ENCODE data around the gene ANKRD9. TPM values are rescaled to one million over a fixed set of nuclear protein-coding genes. Genes with fewer than 3 reads are reported as not detected.

Gene ANKRD9
- total RNA-seq, 1 experiment from 2014 or later = 29.8 TPM

GRCh38 chr14:102506626-102506925, 3.0 kb downstream of the ANKRD9 start:
- Histone ChIP-seq H4K20me1 (ENCODE audit: control insufficient read depth, insufficient read depth, insufficient read length) (peaks cover 2% of the 10 kb centered on the region), H3K9me3 (ENCODE audit: control insufficient read depth, low read depth, low read length) (no peaks in the 10 kb centered on the region), H2BK120ac (ENCODE audit: low read depth, low read length, poor library complexity, severe bottlenecking) (no peak overlapping the region), H2AFZ (ENCODE audit: low read length) (no peak overlapping the region), H3K23me2 (ENCODE audit: insufficient read length, low read depth, low read length, poor library complexity, severe bottlenecking) (peaks cover 12% of the 10 kb centered on the region), H2BK15ac (ENCODE audit: low read depth, low read length) (no peak overlapping the region), H3K9ac (ENCODE audit: extremely low read depth, insufficient read length, low read length) (no peak overlapping the region), H2BK12ac (ENCODE audit: insufficient read length, low read depth, low read length) (no peak overlapping the region), H2AK5ac (ENCODE audit: insufficient read length, low read length) (no peak overlapping the region), H3T11ph (ENCODE audit: low read length) (no peak overlapping the region), H3K27ac (ENCODE audit: insufficient read length, low read depth, low read length) (no peak overlapping the region), H3K4me1 (ENCODE audit: insufficient read depth, low read length) (no peaks in the 10 kb centered on the region; the same call in 1 of the 2 replicates), H3K4ac (ENCODE audit: low read depth, low read length) (no peak overlapping the region), H2BK20ac (ENCODE audit: low read depth, low read length, poor library complexity, severe bottlenecking) (no peak overlapping the region), H4K91ac (ENCODE audit: insufficient read length, low read depth, low read length) (no peak overlapping the region), H2BK5ac (ENCODE audit: insufficient read length, low read length) (no peak overlapping the region), H3K14ac (ENCODE audit: insufficient read depth, low read length) (no peak overlapping the region), H3K79me2 (ENCODE audit: insufficient read depth, low read length) (no peaks in the 10 kb centered on the region), H3K23ac (ENCODE audit: insufficient read length, low read depth, low read length) (no peak overlapping the region), H3K18ac (ENCODE audit: insufficient read length, low read depth, low read length) (no peak overlapping the region), H3K56ac (ENCODE audit: insufficient read length, low read depth, low read length) (no peak overlapping the region), H3K79me1 (ENCODE audit: insufficient read depth, low read depth, low read length, poor library complexity, severe bottlenecking) (no peaks in the 10 kb centered on the region), H3K27me3 (ENCODE audit: insufficient read depth, low read length) (no peaks in the 10 kb centered on the region), H3K4me2 (ENCODE audit: insufficient read depth, insufficient read length, low read length) (no peak overlapping the region), H4K5ac (ENCODE audit: insufficient read length, low read depth, low read length) (no peak overlapping the region), H4K8ac (replicated peaks; ENCODE audit: insufficient read length, low read depth, low read length) (no peak overlapping the region)
- Mint-ChIP-seq H3K36me3 (ENCODE audit: insufficient read depth in 1 of 3, low read depth in 3 of 3) (peaks cover 6 to 15% (median 10%) of the 10 kb centered on the region in 3 experiments; a peak in 5 of 7 replicates), H3K9me3 (no peaks in the 10 kb centered on the region), H3K27ac (no peak overlapping the region), H3K4me3 (no peak overlapping the region), H3K4me1 (peaks cover 15 to 19% of the 10 kb centered on the region in 2 experiments), H3K27me3 (ENCODE audit: low read depth) (no peaks in the 10 kb centered on the region)
- no peak for TF ChIP-seq CTCF (conservative IDR thresholded peaks at IDR 0.05)
- DNase-seq = no peak
- no CpG with 5 or more reads among the region's 11 CpGs for WGBS (ENCODE audit: extremely low coverage, insufficient read length, low lambda C conversion rate)

Measured in H9 (cell line).